Fibroblast of skin of right quadriceps (primary cell): ENCODE measurements around the gene PAAF1.
"Not testable (repeated sequence)": the region's sequence is repeated elsewhere in the genome, so short reads cannot be mapped to it uniquely, and the experiment has no call there.

Source experiments
- DNase-seq: peaks from one replicate; pipeline ENCODE4 v3.0.0-alpha.2; 2013

PAAF1 gene

GRCh38 chr11:73876424-73877310, at the start of gene PAAF1, which contains the start of gene COA4:
Gene PAAF1 (plus strand): TSS chr11:73876999. CDS start chr11:73877022, 23 bp downstream.
Gene COA4 (minus strand): TSS chr11:73876846. CDS start chr11:73873378, 3,468 bp downstream.
- peak; percentile 96 for DNase-seq

GRCh38 chr11:73830261-73830660, 46.5 kb upstream of the PAAF1 start:
- DNase-seq, result no peak

- no peak for DNase-seq
Measured at GRCh38 chr11:73833067-73833466, 43.7 kb upstream of the PAAF1 start.

- peak; percentile 28 for DNase-seq
Measured at GRCh38 chr11:73838443-73839122, 38.2 kb upstream of the PAAF1 start.

GRCh38 chr11:73839123-73839457, 37.7 kb upstream of the PAAF1 start:
- DNase-seq, result no peak

- no peak for DNase-seq
Measured at GRCh38 chr11:73851046-73851764, 25.6 kb upstream of the PAAF1 start.

- DNase-seq, result no peak
Measured at GRCh38 chr11:73852049-73852448, 24.8 kb upstream of the PAAF1 start.

GRCh38 chr11:73854680-73855079, 22.1 kb upstream of the PAAF1 start:
- no peak for DNase-seq

- no peak for DNase-seq
Measured at GRCh38 chr11:73856031-73856567, 20.7 kb upstream of the PAAF1 start.

GRCh38 chr11:73859671-73860070, 17.1 kb upstream of the PAAF1 start:
- no peak for DNase-seq

GRCh38 chr11:73860202-73860601, 16.6 kb upstream of the PAAF1 start:
- no peak for DNase-seq

- no peak for DNase-seq
Measured at GRCh38 chr11:73862986-73863385, 13.8 kb upstream of the PAAF1 start.

- DNase-seq, result peak; percentile 64
Measured at GRCh38 chr11:73866095-73866579, 10.7 kb upstream of the PAAF1 start.

GRCh38 chr11:73866586-73866996, 10.2 kb upstream of the PAAF1 start:
- DNase-seq, result peak; percentile 80

- no peak for DNase-seq
Measured at GRCh38 chr11:73869332-73869949, 7.4 kb upstream of the PAAF1 start.

GRCh38 chr11:73870261-73870660, 6.5 kb upstream of the PAAF1 start:
- no peak for DNase-seq

GRCh38 chr11:73872749-73873357, 3.9 kb upstream of the PAAF1 start:
- DNase-seq, result no peak

- DNase-seq, result no peak
Measured at GRCh38 chr11:73875380-73875779, 1.4 kb upstream of the PAAF1 start.

GRCh38 chr11:73875840-73876239, 959 bp upstream of the PAAF1 start:
- no peak for DNase-seq

- DNase-seq, result no peak
Measured at GRCh38 chr11:73878771-73879170, 2.0 kb downstream of the PAAF1 start.

GRCh38 chr11:73880449-73880848, 3.6 kb downstream of the PAAF1 start:
- DNase-seq, result not testable (repeated sequence)

GRCh38 chr11:73883856-73884255, 7.1 kb downstream of the PAAF1 start:
- DNase-seq, result no peak
